ENCODE results near the gene JMJD6. TPM values are rescaled to one million over a fixed set of nuclear protein-coding genes. Genes with fewer than 3 reads are reported as not detected.

JMJD6 gene
- total and polyA plus RNA-seq, 2 of the 8 experiments (the other 6 are each of a cell fraction or from before 2014, with no cell fraction given), result 8.6 to 18.6 TPM

DNA sequence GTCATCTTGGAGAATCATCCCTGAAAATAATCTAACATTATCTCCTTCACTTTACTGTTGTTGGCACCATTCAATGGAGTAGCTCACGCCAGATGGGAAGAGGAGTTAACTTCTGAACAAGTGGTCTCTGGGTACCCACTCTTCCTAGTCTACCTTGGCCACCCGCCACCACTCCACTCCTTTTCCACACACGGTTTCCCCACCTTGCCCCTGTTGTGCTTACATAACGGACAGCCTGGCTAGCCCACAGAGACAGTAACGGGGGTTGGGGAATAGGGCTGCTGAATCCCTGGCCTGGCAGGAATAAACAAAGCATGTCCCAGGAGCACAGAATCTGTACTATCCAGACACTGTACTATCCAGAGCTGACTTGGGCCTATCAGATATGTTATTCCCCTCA lies 12.1 kb downstream of the JMJD6 start (continued):
- TF ChIP-seq, protein P1, sequence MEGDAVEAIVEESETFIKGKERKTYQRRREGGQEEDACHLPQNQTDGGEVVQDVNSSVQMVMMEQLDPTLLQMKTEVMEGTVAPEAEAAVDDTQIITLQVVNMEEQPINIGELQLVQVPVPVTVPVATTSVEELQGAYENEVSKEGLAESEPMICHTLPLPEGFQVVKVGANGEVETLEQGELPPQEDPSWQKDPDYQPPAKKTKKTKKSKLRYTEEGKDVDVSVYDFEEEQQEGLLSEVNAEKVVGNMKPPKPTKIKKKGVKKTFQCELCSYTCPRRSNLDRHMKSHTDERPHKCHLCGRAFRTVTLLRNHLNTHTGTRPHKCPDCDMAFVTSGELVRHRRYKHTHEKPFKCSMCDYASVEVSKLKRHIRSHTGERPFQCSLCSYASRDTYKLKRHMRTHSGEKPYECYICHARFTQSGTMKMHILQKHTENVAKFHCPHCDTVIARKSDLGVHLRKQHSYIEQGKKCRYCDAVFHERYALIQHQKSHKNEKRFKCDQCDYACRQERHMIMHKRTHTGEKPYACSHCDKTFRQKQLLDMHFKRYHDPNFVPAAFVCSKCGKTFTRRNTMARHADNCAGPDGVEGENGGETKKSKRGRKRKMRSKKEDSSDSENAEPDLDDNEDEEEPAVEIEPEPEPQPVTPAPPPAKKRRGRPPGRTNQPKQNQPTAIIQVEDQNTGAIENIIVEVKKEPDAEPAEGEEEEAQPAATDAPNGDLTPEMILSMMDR (IDR thresholded peaks at IDR 0.05; ENCODE audit: control extremely low read depth in 1 of 3, insufficient read depth in 1 of 3, low read depth in 1 of 3, low read length in 3 of 3), result no peak
- TF ChIP-seq POLR2A (IDR thresholded peaks at IDR 0.05; ENCODE audit: control extremely low read depth in 1 of 2, low read depth in 2 of 2, low read length in 2 of 2) (no peak), POU5F1 (IDR thresholded peaks at IDR 0.05; ENCODE audit: low read depth, low read length) (no peak), CBX5 (IDR thresholded peaks at IDR 0.05; ENCODE audit: low read depth, low read length) (no peak), CHD7 (IDR thresholded peaks at IDR 0.05; ENCODE audit: insufficient replicate concordance, low read length) (no peak), PHF8 (conservative IDR thresholded peaks at IDR 0.05; ENCODE audit: low read depth, low read length) (no peak), SIX5 (IDR thresholded peaks at IDR 0.05; ENCODE audit: low read depth, low read length) (no peak), BRCA1 (IDR thresholded peaks at IDR 0.05; ENCODE audit: low read depth, low read length) (no peak), CBX8 (IDR thresholded peaks at IDR 0.05; ENCODE audit: borderline replicate concordance, low read depth, low read length) (no peak), CTBP2 (IDR thresholded peaks at IDR 0.05; ENCODE audit: borderline replicate concordance, insufficient read depth, insufficient read length, low read length) (no peak)

Data from H1 (cell line).